Stimulated activated CD4-positive, alpha-beta T cell treated with anti-CD3 and anti-CD28 coated beads, Interleukin-15, amount 100 ng/mL, for 24 hours (primary cell): ENCODE measurements around the gene SDS.

Experiments used
- DNase-seq: peaks from one replicate; pipeline ENCODE4 v3.0.0-alpha.2; 2020

Gene SDS

DNA sequence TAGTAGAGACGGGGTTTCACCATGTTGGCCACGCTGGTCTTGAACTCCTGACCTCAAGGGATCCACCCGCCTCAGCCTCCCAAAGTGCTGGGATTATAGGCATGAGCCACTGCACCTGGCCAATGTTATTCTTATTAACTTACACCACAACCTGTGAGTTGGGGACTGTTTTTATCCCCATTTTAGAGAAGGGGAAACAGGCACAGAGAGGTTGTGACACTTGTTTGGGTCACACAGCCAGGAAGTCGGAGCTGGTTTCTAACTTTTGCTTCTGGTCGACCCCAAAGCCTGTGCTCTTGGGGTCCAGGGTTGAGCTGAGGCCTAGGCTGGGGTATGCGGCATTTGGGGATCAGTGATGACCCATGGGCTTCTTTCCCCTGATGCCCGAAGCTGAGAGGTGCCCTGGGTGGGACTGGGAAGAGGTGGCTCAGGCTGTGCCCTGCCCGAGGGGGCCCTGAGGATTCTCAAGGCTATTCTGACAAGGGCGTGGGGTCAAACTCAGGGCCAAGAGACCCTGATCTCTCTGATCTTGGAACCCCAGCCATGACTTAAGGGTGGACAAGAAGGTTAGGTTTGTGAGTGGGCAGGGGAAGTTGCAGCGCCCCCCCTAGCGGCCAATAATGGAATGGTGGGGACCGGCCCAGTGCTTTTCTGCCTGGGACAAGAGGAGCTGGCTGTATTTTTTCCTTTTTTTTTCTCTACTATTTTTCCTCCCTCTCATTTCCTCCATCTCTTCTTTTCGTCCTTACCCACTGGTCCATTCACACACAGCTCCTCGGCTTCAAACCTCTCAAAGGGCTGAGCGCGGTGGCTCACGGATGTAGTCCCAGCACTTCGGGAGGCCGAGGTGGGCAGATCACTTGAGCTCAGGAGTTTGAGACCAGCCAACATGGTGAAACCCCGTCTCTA lies 21.5 kb upstream of the SDS start:
- peak; percentile 69 for DNase-seq

DNA sequence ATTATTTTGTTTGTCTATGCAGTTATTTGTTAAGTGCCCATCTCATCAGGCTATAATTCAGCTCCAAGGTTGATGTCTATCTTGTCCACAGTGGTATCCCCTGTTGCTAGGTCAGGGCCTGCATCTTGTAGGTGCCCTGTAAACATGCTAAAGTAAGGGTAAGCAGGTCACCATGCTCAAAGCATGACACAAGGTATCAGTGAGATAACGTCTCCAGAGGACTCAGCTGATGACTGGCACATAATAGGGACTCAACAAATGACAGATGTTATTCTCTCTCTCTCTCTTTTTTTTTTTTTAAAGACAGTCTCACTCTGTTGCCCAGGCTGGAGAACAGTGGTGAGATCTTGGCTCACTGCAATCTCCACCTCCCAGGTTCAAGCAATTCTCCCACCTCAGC lies 20.8 kb upstream of the SDS start:
- DNase-seq, result no peak

DNA sequence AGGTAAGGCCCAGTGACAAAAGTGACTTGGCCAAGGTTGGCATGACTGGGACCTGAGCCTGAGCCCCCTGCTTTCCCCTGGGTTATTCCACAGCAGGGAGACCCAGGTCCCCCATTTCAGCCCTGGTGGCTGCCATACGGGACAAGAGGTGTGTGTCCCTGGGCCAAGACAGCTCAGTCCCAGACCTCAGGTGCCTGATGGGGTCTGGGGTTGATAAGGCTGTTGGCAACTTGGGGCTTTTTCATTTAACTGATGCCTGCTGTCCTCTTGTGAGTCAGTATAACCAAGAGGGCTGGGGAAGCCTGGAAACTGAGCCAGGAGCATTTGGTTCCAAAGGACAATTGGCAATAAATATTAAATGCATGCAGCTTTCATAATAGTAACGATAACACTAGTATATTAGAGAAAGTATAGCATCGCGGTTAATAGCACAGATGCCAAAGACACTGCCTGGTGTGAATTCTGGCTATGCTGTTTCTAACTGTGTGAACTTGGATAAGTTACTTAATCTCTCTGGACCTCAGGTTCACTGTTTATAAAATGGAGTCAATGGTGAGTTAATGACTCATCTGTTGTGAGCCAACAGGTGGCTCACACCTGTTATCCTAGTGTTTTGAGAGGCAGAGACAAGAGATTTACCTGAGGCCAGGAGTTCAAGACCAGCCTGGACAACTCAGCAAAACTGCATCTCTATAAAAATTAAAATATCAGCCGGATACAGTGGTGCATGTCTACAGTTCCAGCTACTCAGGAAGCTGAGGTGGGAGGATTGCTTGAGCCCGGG lies 19.4 kb upstream of the SDS start:
- no peak for DNase-seq

DNA sequence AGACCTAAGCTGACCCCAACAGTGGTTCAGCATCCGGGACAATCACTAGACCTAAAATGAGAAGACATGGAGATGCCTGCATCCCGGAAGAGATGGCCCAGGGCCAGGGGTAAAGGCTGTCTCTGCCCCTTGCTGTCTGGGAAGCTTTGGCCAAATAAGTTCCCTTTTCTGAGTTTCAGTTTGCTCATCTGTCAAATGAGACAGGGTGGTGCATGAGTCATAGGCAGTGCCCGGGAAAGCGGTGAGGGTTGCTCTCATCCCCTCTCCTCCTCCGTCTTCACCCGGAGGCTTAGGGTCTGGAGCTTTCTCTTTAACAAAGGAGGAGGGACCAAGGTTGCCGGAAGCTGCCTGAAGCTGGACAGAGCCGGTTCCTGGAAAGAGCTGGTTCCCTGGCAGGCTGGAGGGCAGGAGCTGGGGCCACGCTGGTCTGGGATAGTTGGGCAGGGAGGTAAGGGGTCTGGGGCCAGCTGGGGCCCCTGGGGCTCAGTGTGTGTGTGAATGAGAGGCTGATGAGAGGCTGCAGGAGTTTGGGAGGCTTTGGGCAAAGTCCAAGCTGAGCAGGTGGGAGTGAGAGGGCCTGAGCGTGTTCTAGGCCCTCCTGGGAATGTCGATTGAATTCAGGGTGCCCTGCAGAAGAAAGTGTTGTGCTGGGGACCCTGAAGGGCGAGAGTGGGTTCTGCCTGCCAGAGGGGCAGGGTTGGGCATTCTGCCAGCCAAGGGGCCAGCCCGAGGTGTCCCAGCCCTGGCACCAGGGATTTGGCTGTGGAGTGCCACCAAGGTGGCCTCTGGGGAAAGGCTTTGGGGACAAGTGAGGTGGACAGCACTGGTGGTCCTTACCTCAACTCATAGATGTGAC lies 18.6 kb upstream of the SDS start, which contains the start of gene SDSL:
Gene SDSL, plus strand, starts transcription at position 351 of the 856 bp plus-strand sequence. CDS start 5,603 bp downstream, outside the sequence.
- peak; percentile 51 for DNase-seq

DNA sequence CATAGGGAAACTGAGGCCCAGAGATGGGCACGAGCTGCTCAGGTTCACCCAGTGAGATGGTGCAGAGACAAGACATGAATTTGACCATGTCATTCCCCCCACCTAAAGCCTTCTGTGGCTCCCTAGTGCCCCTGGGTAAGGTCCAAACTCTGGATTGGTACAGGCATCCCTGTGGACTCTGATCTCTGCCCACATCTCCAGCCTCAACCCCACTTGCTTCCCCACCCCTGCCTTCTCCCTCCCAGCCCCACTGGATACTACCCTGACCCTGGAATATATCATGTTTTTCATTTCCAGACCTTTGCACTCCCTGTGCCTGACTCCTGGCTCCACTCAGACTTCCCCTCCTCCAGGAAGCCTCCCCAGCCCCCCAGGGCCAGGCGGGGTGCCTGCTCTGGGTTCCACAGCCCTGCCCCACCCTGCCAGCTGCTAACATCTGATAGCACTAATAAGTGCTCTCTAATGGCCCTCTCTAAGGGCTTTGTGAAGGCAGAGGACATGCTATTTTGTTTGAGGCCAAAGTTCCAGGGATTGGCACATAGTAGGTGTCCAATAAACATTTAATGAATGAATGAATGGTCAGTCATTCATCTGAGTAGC lies 17.4 kb upstream of the SDS start:
- DNase-seq, result no peak

DNA sequence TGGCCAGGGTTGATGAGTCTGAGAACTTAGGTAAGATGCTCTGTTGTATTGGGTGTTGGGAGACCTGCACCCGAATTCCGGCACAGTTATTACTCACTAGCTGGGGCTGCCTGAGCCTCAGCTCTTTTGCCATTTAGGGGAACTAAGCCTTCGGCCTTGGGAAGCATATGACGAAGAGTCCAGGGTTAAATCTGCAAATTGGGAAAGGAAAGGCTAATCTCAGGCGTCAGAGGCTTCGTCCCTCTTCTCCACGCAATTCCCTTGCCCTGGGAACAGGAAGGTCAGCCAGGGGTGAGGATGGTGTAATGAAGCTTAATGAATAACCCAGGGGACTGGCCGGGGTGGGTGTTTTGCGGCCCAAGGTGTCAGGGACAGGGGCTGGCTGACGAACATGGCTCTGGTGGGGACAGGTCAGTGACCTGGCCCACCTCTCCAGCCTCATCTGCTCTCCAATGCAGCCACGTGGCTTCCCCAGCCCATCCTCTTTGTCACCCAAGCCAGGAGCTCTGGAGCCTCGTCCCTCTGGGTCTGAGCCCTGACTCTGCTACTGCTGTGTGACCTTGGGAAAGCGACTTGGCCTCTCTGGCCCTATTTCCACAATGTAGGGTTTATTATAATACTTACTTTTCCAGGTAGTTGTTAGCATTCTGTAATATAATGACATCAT lies 14.7 kb upstream of the SDS start:
- DNase-seq, result no peak

DNA sequence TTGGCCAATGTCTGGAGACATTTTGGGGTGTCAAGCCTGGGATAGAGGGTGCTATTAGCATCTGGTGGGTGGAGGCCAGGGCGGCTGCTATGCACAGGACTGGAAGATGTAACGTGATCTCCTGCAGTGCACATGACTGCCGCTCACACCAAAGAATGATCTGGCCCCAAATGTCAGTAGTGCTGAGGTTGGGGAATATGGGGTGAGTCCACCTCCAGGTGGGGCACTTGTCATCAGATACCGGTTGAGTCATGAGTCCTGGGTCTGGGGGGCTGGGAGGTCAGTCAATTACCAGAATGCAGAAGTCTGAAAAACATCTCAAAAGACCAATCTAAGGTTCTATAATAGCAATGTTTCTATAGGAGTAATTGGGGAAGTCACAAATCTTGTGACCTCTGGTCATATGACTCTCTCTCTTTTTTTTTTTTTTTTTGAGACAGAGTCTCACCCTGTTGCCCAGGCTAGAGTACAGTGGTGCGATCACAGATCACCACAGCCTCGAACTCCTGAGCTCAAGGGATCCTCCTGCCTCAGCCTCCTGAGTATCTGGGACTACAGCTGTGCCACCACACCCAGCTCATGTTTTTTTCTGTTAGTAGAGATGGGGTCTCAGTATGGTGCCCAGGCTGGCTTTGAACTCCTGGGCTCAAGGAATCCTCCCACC lies 12.5 kb upstream of the SDS start:
- DNase-seq, result no peak

DNA sequence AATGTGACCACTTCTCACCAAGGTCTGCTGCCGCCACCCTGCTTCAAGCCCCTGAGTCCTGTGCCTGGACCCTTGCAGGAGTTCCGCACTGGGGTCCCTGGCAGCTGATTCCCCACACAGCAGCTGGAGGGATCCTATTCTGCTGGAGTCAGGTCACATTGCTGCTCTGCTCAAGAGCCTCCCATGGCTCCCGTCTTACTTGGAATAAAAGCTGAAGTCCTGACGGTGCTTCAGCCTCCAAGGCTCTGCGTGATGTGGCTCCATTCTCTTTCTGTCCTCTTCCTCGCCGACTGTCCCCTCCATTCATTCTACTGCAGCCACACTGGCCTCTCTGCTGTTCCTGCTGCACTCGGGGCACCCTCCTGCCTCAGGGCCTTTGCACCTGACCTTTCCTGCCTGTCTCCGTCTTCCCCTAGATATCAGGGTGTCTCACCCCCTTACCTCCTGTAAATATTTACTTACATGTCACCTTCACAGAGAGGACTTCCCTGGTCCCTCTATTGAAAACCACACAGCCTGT lies 10.9 kb upstream of the SDS start:
- no peak for DNase-seq

DNA sequence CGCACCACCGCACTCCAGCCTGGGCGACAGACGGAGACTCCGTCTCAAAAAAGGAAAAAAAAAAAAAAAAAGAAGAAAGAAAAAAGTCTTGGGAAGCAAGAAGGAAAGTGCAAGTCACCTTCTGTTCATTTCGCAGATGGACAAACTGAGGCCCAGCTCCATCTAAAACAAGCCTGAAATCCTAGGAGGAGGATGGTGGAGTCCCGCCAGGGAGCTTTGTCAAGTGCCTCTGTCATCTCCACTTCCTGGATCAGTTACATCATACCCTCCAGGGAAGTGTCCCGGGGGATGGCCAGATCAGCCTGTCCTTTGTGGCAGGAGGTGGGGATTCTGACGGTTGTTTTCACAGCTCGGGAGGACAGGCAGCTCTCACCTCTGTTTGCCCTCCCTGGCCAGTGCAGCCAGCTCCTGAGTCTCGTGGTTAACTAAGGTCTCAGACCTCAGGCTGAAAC lies 9.8 kb upstream of the SDS start:
- DNase-seq, result no peak

DNA sequence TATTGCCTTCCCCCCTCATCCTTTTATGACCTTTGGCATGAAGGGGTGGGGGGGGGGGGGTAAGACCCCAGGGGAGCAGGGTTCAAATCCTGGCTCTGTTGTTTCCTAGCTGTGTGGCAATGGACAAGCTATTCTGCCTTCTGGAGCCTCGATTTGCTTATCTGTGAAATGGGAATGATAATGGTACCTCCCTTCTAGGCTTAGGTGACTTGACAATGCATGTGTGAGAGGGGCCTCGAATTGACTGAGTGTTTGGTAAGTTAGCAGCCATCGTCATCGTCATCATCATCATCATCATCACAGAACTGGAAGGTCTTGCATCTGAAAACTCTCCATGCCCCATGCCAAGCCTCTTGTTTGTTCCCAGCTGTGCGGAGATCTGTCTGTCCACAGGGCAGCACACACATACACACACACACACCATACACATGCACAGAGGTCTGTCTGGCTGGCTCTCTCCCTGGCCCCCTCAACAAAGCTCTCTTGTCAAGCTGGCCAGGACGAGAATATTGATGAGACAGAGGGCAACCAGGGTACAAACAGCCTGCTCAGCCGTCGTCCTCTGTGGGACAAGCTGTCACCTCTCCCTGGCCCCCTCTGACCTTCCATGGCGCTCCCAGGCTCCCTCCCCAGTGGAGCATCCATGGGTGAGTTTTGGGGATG lies 5.9 kb upstream of the SDS start:
- no peak for DNase-seq

DNA sequence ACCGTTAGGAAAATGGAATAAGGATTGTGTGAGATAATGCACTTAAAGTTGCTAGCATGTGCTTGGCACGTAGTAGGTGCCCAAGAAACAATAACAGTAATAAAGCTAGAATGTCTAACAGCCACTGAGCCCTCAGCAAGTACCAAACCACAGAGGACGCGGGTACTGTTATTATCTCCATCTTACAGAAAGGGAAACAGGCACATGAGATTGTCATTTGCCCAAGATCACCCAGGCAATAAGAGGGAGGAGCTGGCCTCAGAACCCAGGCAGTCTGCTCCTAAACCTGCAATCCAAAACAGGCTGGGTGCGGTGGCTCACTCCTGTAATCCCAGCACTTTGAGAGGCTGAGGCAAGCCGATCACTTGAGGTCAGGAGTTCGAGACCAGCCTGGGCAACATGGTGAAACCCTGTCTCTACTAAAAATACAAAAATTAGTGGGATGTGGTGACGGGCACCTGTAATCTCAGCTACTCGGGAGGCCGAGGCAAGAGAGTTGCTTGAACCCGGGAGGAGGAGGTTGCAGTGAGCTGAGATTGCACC lies 5.1 kb upstream of the SDS start:
- no peak for DNase-seq

DNA sequence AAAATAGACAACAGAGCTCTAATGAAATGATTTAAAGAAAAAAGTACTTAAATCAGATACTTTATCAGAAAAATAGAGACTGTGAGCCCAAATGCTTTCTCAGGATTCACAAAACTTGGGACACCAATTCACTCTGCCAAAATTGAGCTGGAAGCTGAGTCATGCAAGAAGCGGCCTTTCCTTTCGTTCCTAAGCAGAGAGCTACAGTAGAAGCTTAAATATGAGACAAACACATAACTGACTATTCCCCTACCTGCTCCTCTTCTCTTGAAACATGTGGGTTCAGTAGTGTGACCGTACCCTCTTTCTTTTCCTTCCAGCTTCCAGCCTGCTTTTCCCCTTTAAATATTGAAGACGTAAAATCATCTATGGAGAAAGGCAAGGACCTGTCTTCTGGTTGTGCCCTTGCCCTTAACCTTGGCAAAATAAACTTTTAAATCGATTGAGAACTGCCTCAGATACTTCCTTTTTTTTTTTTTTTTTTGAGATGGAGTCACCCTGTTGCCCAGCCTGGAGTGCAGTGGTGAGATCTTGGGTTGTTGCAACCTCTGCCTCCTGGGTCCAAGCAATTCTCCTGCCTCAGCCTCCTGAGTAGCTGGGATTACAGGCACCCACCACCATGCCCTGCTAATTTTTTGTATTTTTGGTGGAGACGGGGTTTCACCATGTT lies 4.4 kb upstream of the SDS start:
- DNase-seq, result no peak

DNA sequence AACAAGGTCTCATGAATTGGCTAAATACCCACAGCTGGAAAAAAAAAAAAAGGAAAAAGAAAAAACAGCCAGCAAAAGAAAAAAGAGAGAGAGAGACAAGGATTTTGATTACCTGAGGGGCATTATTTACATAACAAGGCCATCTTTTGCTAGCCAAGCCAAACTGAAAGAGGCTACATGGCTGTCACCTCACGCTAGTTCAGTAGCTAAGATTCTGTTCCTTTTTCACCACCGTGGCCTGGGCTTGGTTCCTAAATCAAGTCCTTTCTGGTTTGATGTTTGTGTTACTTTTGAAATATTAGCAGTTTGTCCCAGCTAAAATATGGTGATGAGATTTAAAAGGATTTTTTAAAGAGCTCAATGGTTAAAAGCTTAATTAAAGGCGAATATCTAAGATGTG lies 2.0 kb upstream of the SDS start:
- no peak for DNase-seq

DNA sequence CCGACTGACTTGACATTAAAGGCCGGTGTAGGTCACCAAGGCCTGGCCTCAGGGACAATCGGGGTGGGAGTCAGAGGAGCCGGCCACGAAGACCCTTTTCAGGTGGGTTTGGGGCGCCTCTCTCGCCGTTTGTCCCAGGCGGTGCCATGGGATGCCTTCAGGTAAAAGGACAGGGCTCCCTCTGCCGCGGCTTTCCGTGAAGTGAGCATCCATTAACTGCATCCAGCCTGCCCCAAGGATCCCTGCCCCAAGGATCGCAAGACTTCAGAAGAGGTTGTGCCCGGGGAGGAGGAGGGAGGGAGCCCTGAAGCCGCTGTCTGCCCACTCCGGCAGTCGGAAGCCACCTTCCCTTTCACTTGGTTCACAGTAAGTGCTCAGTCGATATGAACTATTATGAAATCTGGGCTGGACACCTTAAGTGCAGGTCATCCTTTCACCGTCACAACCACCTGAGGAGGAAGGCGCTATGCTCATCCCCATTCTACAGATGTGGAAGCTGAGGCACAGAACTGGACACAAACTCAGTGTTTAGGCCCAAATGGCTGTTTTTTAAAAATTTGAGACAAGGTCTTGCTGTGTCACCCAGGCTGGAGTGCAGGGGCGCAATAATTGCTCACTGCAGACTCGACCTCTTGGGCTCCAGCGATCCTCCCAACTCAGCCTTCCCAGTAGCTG lies 964 bp downstream of the SDS start:
- no peak for DNase-seq

DNA sequence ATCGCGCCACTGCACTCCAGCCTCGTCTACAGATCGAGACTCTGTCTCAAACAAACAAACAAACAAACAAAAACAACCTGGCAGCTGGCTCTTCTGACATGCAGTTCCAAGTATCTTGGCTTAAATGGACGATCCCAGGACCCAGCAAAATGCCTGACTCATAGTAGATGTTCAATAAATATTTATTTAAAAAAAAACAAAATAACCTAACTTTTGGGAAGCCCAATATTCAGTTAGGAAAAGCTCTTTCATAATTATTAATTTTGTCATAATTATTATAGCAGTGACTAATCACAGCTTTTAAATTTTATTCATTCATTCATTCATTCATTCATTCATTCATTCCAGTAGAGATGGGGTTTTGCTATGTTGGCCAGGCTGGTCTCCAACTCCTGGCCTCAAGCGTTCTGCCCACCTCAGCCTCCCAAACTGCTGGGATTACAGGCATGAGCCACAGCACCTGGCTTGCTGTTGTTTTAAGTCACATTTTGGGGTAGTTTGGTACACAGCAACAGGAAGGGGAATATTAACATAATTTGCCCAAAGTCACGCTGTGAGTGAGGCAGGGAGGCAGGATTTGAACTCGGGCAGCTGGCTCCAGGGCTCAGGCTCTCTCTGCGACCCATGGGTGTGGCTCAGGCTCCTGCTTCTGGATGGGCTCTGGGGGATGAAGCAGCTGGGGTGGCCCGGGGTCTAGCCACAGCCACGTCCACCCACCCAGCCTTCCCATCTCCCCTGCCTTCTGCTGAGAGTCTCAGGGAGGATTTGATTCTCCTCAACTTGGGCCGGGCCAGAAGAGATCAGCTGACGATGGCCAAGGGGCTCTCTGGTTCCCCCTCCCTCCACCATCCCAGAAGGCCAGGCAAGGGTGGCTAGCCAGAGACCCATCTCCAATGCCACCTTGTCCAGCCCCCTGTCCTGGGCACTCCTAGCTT lies 2.4 kb downstream of the SDS start:
- DNase-seq, result no peak

DNA sequence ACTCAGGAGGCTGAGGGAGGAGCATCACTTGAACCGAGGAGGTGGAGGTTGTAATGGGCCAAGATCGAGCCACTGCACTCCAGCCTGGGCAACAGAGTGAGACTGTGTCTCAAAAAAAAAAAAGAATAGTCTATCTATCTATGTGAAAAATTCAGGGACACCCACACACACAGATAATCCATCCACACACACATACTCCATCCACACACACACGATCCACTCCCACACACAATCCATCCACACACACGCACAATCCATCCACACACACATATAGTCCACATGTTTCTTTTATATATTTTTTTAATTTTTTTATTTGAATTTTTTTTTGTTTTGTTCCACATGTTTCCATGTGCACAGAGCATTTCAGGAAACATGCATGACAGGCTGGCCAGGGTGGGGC lies 3.3 kb downstream of the SDS start:
- no peak for DNase-seq

DNA sequence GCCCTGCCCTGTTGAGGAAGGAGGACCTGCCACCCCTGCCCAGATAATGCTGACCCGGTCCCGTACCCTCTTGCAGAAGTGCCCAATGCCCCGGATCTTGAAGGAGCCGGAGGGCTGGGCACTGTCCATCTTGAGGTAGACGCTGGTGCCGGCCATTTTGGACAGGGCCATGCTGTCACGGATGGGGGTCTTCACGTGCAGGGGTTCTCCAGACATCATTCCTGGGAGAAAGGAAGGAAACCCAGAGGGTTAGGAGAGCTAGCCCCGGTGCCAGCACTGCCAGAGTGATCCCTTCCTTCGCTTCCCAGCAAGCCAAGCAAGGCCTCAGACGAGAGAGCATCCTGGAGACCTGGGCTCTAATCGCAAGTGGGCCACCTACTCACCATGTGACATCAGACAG lies 4.2 kb downstream of the SDS start:
- DNase-seq, result no peak
